ENCODE measurements around the gene FN3K. TPM values are rescaled to one million over a fixed set of nuclear protein-coding genes. Genes with fewer than 3 reads are reported as not detected.

Gene FN3K
- total RNA-seq, 1 experiment from 2014 or later = 28.3 TPM

DNA sequence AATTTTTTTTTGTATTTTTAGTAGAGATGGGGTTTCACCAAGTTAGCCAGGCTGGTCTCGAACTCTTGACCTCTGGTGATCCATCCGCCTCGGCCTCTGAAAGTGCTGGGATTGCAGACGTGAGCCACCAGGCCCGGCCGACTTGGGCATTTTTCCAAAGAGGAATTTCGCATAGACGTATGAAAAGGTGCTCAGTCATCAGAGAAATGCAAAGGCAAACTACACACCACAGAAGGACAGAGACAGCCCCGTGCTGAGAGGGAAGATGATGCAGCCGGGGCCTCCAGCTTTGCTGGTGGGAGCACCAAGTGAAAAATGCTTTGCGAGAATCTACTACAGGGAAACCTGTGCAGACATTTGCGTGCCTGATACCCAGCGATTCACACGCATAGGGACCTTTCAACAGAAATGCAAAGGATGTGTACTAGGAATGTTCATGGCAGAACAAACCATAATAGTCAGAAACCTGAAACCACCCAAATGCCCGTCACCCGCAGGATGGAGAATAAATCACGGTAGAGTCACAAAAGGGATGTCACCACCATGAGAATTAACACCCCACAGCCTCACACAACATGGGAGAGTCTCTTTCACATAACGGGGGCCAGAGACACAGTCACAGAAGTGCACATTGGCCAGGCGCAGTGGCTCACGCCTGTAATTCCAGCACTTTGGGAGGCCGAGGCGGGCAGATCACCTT lies 42.1 kb upstream of the FN3K start:
- peaks cover 0 to 7% of the 10 kb centered on the region in 2 experiments; a peak in 1 of 4 replicates for H3K4me1 Mint-ChIP-seq
- no peak overlapping the region for H3K27ac Mint-ChIP-seq
- Histone ChIP-seq H3K9me3 (ENCODE audit: control insufficient read depth, low read depth, low read length) (no peaks in the 10 kb centered on the region), H2AK5ac (ENCODE audit: insufficient read length, low read length) (no peak overlapping the region), H3K27me3 (ENCODE audit: insufficient read depth, low read length) (peaks cover 15% of the 10 kb centered on the region; the same call in 1 of the 2 replicates), H2BK15ac (ENCODE audit: low read depth, low read length) (no peak overlapping the region), H4K91ac (ENCODE audit: insufficient read length, low read depth, low read length) (no peak overlapping the region), H3K4ac (ENCODE audit: low read depth, low read length) (no peak overlapping the region), H3K4me1 (ENCODE audit: insufficient read depth, low read length) (no peaks in the 10 kb centered on the region), H4K5ac (ENCODE audit: insufficient read length, low read depth, low read length) (no peak overlapping the region), H3K18ac (ENCODE audit: insufficient read length, low read depth, low read length) (no peak overlapping the region), H3K56ac (ENCODE audit: insufficient read length, low read depth, low read length) (no peak overlapping the region), H2BK12ac (ENCODE audit: insufficient read length, low read depth, low read length) (no peak overlapping the region), H3K27ac (ENCODE audit: insufficient read length, low read depth, low read length) (no peak overlapping the region), H3K79me1 (ENCODE audit: insufficient read depth, low read depth, low read length, poor library complexity, severe bottlenecking) (no peaks in the 10 kb centered on the region), H2BK20ac (ENCODE audit: low read depth, low read length, poor library complexity, severe bottlenecking) (no peak overlapping the region), H2AFZ (ENCODE audit: low read length) (no peak overlapping the region), H3K23ac (ENCODE audit: insufficient read length, low read depth, low read length) (no peak overlapping the region), H4K20me1 (ENCODE audit: control insufficient read depth, insufficient read depth, insufficient read length) (no peaks in the 10 kb centered on the region), H2BK5ac (ENCODE audit: insufficient read length, low read length) (no peak overlapping the region), H3T11ph (ENCODE audit: low read length) (no peak overlapping the region), H3K4me2 (ENCODE audit: insufficient read depth, insufficient read length, low read length) (no peak overlapping the region), H3K79me2 (ENCODE audit: insufficient read depth, low read length) (no peaks in the 10 kb centered on the region), H4K8ac (replicated peaks; ENCODE audit: insufficient read length, low read depth, low read length) (no peak overlapping the region), H2BK120ac (ENCODE audit: low read depth, low read length, poor library complexity, severe bottlenecking) (no peak overlapping the region), H3K9ac (ENCODE audit: extremely low read depth, insufficient read length, low read length) (no peak overlapping the region), H3K14ac (ENCODE audit: insufficient read depth, low read length) (no peak overlapping the region), H3K23me2 (ENCODE audit: insufficient read length, low read depth, low read length, poor library complexity, severe bottlenecking) (peaks cover 7% of the 10 kb centered on the region)
- H3K36me3 Mint-ChIP-seq (ENCODE audit: insufficient read depth in 1 of 3, low read depth in 3 of 3) = peaks cover 0 to 8% (median 7%) of the 10 kb centered on the region in 3 experiments; a peak in 5 of 7 replicates
- no peak for DNase-seq
- H3K27me3 Mint-ChIP-seq (ENCODE audit: low read depth) = peaks cover 38% of the 10 kb centered on the region
- H3K4me3 Mint-ChIP-seq = no peak overlapping the region
- TF ChIP-seq CTCF (conservative IDR thresholded peaks at IDR 0.05) = no peak
- H3K9me3 Mint-ChIP-seq = peaks cover 13% of the 10 kb centered on the region in 2 experiments; a peak in 4 of 5 replicates
- no CpG with 5 or more reads among the region's 22 CpGs for WGBS (ENCODE audit: extremely low coverage, insufficient read length, low lambda C conversion rate)

All from H9 (cell line).